ENCODE data around the gene MTHFS. TPM values are rescaled to one million over a fixed set of nuclear protein-coding genes. Genes with fewer than 3 reads are reported as not detected.
"Not testable (repeated sequence)": the region's sequence is repeated elsewhere in the genome, so short reads cannot be mapped to it uniquely, and the experiment has no call there.

The MTHFS gene
- polyA plus RNA-seq, 1 donor from 2014 or later: 9.0 TPM

- TF ChIP-seq CTCF (IDR thresholded peaks at IDR 0.05; ENCODE audit: poor library complexity, severe bottlenecking): peak; percentile 12
- H3K9me3 ChIP-seq (ENCODE audit: low read length); H3K9ac ChIP-seq (ENCODE audit: low read length); H3K36me3 ChIP-seq (ENCODE audit: insufficient read depth, low read length); H2AFZ ChIP-seq (ENCODE audit: low read depth, low read length); H4K20me1 ChIP-seq (ENCODE audit: insufficient read depth); H3K4me3 ChIP-seq (ENCODE audit: low read length); H3F3A ChIP-seq (ENCODE audit: insufficient read depth, low read length, poor library complexity, severe bottlenecking); H3K4me2 ChIP-seq (ENCODE audit: low read length); H3K9me2 ChIP-seq (ENCODE audit: insufficient read depth, low read length); H3K27ac ChIP-seq (ENCODE audit: low read length); H3K27me3 ChIP-seq (ENCODE audit: insufficient read depth, low read depth, low read length); H3K79me2 ChIP-seq (replicated peaks; ENCODE audit: insufficient read depth, low read length): not testable (repeated sequence)
Measured at GRCh38 chr15:79900818-79901378, 4.1 kb upstream of the MTHFS start.

GRCh38 chr15:79900087-79900486 lies 3.3 kb upstream of the MTHFS start:
- no peak overlapping the region for H3K4me3 ChIP-seq (ENCODE audit: low read length)
- H3K4me2 ChIP-seq (ENCODE audit: low read length): no peak overlapping the region
- H4K20me1 ChIP-seq (ENCODE audit: insufficient read depth): no peaks in the 10 kb centered on the region
- H3K9me3 ChIP-seq (ENCODE audit: low read length): no peaks in the 10 kb centered on the region
- no peak overlapping the region for H3K27ac ChIP-seq (ENCODE audit: low read length)
- no peak overlapping the region for H2AFZ ChIP-seq (ENCODE audit: low read depth, low read length)
- no peaks in the 10 kb centered on the region for H3K36me3 ChIP-seq (ENCODE audit: insufficient read depth, low read length)
- H3K9ac ChIP-seq (ENCODE audit: low read length): no peak overlapping the region
- H3F3A ChIP-seq (ENCODE audit: insufficient read depth, low read length, poor library complexity, severe bottlenecking): no peaks in the 10 kb centered on the region
- TF ChIP-seq POLR2AphosphoS5 (IDR thresholded peaks at IDR 0.05): no peak
- peak; percentile 15 for TF ChIP-seq EP300 (conservative IDR thresholded peaks at IDR 0.05; ENCODE audit: poor library complexity, severe bottlenecking)
- no peak for TF ChIP-seq SMC3 (conservative IDR thresholded peaks at IDR 0.05; ENCODE audit: poor library complexity)
- no peak for TF ChIP-seq EZH2 (IDR thresholded peaks at IDR 0.05; ENCODE audit: borderline replicate concordance, insufficient read depth, low read length, poor library complexity, severe bottlenecking)
- TF ChIP-seq REST (IDR thresholded peaks at IDR 0.05; ENCODE audit: borderline replicate concordance): no peak
- no peak for TF ChIP-seq CTCF (IDR thresholded peaks at IDR 0.05; ENCODE audit: poor library complexity, severe bottlenecking)
- no peak for TF ChIP-seq TAF1 (IDR thresholded peaks at IDR 0.05; ENCODE audit: low read depth)
- TF ChIP-seq MXI1 (conservative IDR thresholded peaks at IDR 0.05; ENCODE audit: poor library complexity, severe bottlenecking): no peak
- TF ChIP-seq RAD21 (conservative IDR thresholded peaks at IDR 0.05): no peak
- H3K79me2 ChIP-seq (replicated peaks; ENCODE audit: insufficient read depth, low read length): no peaks in the 10 kb centered on the region
- H3K27me3 ChIP-seq (ENCODE audit: insufficient read depth, low read depth, low read length): no peaks in the 10 kb centered on the region
- H3K9me2 ChIP-seq (ENCODE audit: insufficient read depth, low read length): no peaks in the 10 kb centered on the region

- not testable (repeated sequence) for H3K36me3 ChIP-seq (ENCODE audit: insufficient read depth, low read length); H3K27me3 ChIP-seq (ENCODE audit: insufficient read depth, low read depth, low read length); H3K9me2 ChIP-seq (ENCODE audit: insufficient read depth, low read length); H3K79me2 ChIP-seq (replicated peaks; ENCODE audit: insufficient read depth, low read length); H3K4me2 ChIP-seq (ENCODE audit: low read length); H3K9ac ChIP-seq (ENCODE audit: low read length); H3F3A ChIP-seq (ENCODE audit: insufficient read depth, low read length, poor library complexity, severe bottlenecking); H3K9me3 ChIP-seq (ENCODE audit: low read length); H4K20me1 ChIP-seq (ENCODE audit: insufficient read depth); H3K4me3 ChIP-seq (ENCODE audit: low read length); H3K27ac ChIP-seq (ENCODE audit: low read length); H2AFZ ChIP-seq (ENCODE audit: low read depth, low read length)
Measured at GRCh38 chr15:79898786-79899185, 2.0 kb upstream of the MTHFS start.
